DOHH2 (cell line): ENCODE measurements around the gene CNKSR3.

Experiments
- H3F3A ChIP-seq: fragments of 200-600 bp; sonication (generic), shearing (Covaris generic); 2 replicates; pipeline ENCODE4 v1.6.0; 2016; ENCODE audit warnings: antibody characterized with exemption, mild to moderate bottlenecking; ENCODE audit not compliant: control insufficient read depth, insufficient read depth
- H3K27ac ChIP-seq: fragments of 200-600 bp; sonication (generic); 2 replicates; pipeline ENCODE4 v1.5.1; 2014; ENCODE audit warnings: low read depth, mild to moderate bottlenecking, low read length, moderate library complexity
- H3K27me3 ChIP-seq: fragments of 200-600 bp; sonication (generic); 2 replicates; pipeline ENCODE4 v1.6.1; 2014; ENCODE audit warnings: mild to moderate bottlenecking, low read length, mixed read lengths; ENCODE audit not compliant: control insufficient read depth
- H3K36me3 ChIP-seq: fragments of 200-600 bp; sonication (generic); 2 replicates; pipeline ENCODE4 v1.6.1; 2014; ENCODE audit warnings: mild to moderate bottlenecking, low read length, moderate library complexity, mixed read lengths; ENCODE audit not compliant: control insufficient read depth
- H3K4me1 ChIP-seq: fragments of 200-600 bp; sonication (generic); 2 replicates; pipeline ENCODE4 v1.6.1; 2014; ENCODE audit warnings: mild to moderate bottlenecking, low read length, mixed read lengths; ENCODE audit not compliant: control insufficient read depth
- H3K4me2 ChIP-seq: fragments of 200-600 bp; sonication (generic); 2 replicates; pipeline ENCODE4 v1.6.0; 2014; ENCODE audit warnings: mild to moderate bottlenecking, low read length, moderate library complexity
- H3K4me3 ChIP-seq: fragments of 200-600 bp; sonication (generic); 2 replicates; pipeline ENCODE4 v1.5.1; 2014; ENCODE audit warnings: mild to moderate bottlenecking, low read length, mixed read lengths
- H3K79me2 ChIP-seq: fragments of 200-600 bp; sonication (generic); 2 replicates; pipeline ENCODE4 v1.6.1; 2014; ENCODE audit warnings: mild to moderate bottlenecking, low read length, mixed read lengths; ENCODE audit not compliant: control insufficient read depth
- H3K9me2 ChIP-seq: fragments of 200-600 bp; sonication (generic); replicated peaks from 2 replicates; pipeline ENCODE4 v1.6.1; 2014; ENCODE audit warnings: mild to moderate bottlenecking, low read length, mixed read lengths; ENCODE audit not compliant: control insufficient read depth
- H3K9me3 ChIP-seq: fragments of 200-600 bp; sonication (generic); 2 replicates; pipeline ENCODE4 v1.6.1; 2014; ENCODE audit warnings: antibody characterized with exemption, low read length, mixed read lengths; ENCODE audit not compliant: control insufficient read depth, insufficient read depth
- H4K20me1 ChIP-seq: fragments of 200-600 bp; sonication (generic); 2 replicates; pipeline ENCODE4 v1.6.0; 2014; ENCODE audit warnings: low read depth, mild to moderate bottlenecking, antibody characterized with exemption, low read length, moderate library complexity; ENCODE audit not compliant: control insufficient read depth, insufficient read depth
- EZH2phosphoT487 ChIP-seq: fragments of 200-600 bp; sonication (generic); IDR thresholded peaks from 2 replicates; pipeline ENCODE4 v1.6.1; 2017; ENCODE audit warnings: borderline replicate concordance, mild to moderate bottlenecking, antibody characterized with exemption, low read length, moderate library complexity, mixed read lengths
- TF ChIP-seq, protein P1 (sequence below): fragments of 200-600 bp; sonication (generic); IDR thresholded peaks from one replicate; pipeline ENCODE4 v1.5.1; 2014; ENCODE audit warnings: antibody characterized with exemption, mild to moderate bottlenecking, low read depth, low read length; ENCODE audit not compliant: poor library complexity, severe bottlenecking

The CNKSR3 gene

DNA sequence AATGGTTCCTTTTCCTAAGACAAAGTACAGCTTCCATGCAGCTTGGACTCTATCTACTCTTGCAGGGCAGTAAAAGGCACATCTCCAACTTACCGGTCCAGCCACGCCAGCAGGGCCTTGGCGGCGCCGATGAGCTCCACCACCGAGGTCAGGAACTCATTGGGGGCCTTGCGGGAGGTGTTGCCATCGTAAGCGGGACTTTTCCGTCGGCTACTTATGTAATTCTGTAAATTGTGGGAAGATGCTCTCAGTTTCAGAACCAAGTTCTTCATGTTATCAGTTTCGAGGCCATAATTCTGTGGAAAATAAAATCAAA is 68.5 kb downstream of the CNKSR3 start:
- Histone ChIP-seq H3K27ac (no peak overlapping the region), H3K9me3 (no peaks in the 10 kb centered on the region)

GRCh38 chr6:154440422-154441043 is 70.0 kb downstream of the CNKSR3 start:
- Histone ChIP-seq H3K36me3 (no peaks in the 10 kb centered on the region), H3K79me2 (no peaks in the 10 kb centered on the region), H3K27ac (no peak overlapping the region), H3K9me3 (no peaks in the 10 kb centered on the region), H3F3A (no peaks in the 10 kb centered on the region), H3K4me1 (no peaks in the 10 kb centered on the region), H3K4me2 (no peak overlapping the region), H3K27me3 (no peaks in the 10 kb centered on the region; the same call in 1 of the 2 replicates), H3K4me3 (no peak overlapping the region), H4K20me1 (no peaks in the 10 kb centered on the region), H3K9me2 (no peaks in the 10 kb centered on the region)
- no peak for TF ChIP-seq EZH2phosphoT487
- TF ChIP-seq, protein P1, sequence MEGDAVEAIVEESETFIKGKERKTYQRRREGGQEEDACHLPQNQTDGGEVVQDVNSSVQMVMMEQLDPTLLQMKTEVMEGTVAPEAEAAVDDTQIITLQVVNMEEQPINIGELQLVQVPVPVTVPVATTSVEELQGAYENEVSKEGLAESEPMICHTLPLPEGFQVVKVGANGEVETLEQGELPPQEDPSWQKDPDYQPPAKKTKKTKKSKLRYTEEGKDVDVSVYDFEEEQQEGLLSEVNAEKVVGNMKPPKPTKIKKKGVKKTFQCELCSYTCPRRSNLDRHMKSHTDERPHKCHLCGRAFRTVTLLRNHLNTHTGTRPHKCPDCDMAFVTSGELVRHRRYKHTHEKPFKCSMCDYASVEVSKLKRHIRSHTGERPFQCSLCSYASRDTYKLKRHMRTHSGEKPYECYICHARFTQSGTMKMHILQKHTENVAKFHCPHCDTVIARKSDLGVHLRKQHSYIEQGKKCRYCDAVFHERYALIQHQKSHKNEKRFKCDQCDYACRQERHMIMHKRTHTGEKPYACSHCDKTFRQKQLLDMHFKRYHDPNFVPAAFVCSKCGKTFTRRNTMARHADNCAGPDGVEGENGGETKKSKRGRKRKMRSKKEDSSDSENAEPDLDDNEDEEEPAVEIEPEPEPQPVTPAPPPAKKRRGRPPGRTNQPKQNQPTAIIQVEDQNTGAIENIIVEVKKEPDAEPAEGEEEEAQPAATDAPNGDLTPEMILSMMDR: no peak

More for the DNA sequence above, 68.5 kb downstream of the CNKSR3 start:
- Histone ChIP-seq H3K79me2 (no peaks in the 10 kb centered on the region), H3K4me2 (no peak overlapping the region), H3K4me1 (no peaks in the 10 kb centered on the region), H3K9me2 (no peaks in the 10 kb centered on the region), H3K4me3 (no peak overlapping the region), H3K36me3 (no peaks in the 10 kb centered on the region), H3F3A (no peaks in the 10 kb centered on the region), H3K27me3 (no peaks in the 10 kb centered on the region; the same call in 1 of the 2 replicates), H4K20me1 (no peaks in the 10 kb centered on the region)
- TF ChIP-seq, protein P1: no peak
- no peak for TF ChIP-seq EZH2phosphoT487

GRCh38 chr6:154440022-154440421 is 70.5 kb downstream of the CNKSR3 start:
- TF ChIP-seq, protein P1: no peak
- no peak for TF ChIP-seq EZH2phosphoT487
- Histone ChIP-seq H3K79me2 (no peaks in the 10 kb centered on the region), H3K27me3 (no peaks in the 10 kb centered on the region), H3K9me2 (no peaks in the 10 kb centered on the region), H3K36me3 (no peaks in the 10 kb centered on the region), H3K27ac (no peak overlapping the region), H3K4me3 (no peak overlapping the region), H3K4me1 (no peaks in the 10 kb centered on the region), H3K9me3 (no peaks in the 10 kb centered on the region), H3K4me2 (no peak overlapping the region), H3F3A (no peaks in the 10 kb centered on the region), H4K20me1 (no peaks in the 10 kb centered on the region)
